Measurements from ENCODE around the gene C19orf25. TPM values are rescaled to one million over a fixed set of nuclear protein-coding genes. Genes with fewer than 3 reads are reported as not detected.

The C19orf25 gene
- total and polyA plus RNA-seq, 2 of the 13 experiments (the other 11 are each of a cell fraction or from before 2014, with no cell fraction given): 14.2 to 32.4 TPM

DNA sequence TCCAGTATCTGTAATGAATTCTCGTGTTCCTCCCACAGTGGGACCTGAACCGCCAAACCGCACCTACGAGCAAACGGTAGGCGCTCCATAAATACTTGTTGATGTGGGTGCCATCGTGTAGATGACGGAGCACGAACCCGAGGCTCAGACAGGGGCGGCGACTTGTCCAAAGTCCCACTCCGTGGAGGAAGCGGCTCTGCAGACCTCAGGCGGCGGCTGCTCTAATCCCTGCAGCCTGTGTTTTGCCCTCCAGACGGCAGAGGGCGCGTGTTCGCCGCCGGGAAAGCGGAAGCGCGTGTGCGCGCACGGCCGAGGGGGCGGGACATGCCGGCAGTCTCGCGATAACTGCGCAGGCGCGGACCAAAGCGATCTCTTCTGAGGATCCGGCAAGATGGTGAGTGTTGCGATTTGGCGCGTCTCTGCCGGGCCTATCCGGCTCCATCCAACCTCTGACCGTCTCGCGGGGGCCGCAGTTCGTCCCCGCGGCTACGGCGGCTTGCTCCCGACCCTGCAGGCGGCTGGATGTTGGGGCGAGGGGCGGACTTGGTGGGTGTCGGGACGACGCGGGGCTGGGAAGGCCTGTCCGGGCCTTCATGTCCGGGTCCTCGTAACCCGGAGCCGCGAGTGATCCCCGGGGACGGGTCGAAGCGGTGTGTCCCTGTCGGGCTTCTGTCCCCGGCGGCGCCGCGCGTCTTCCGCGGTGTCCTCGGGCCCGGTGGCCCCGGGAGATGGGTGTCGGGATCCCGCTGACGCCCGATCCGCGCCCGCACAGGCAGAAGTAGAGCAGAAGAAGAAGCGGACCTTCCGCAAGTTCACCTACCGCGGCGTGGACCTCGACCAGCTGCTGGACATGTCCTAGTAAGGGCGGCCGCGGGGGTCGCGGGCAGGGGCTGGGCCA, 40.7 kb downstream of the C19orf25 start, which contains the start of gene RPS15 (continued):
- TF ChIP-seq, protein P1, sequence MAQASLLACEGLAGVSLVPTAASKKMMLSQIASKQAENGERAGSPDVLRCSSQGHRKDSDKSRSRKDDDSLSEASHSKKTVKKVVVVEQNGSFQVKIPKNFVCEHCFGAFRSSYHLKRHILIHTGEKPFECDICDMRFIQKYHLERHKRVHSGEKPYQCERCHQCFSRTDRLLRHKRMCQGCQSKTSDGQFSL (CRISPR knock-in tag; IDR thresholded peaks at IDR 0.05): peak; percentile 73; the same call in 1 of the 2 replicates
- TF ChIP-seq MYNN (CRISPR knock-in tag; IDR thresholded peaks at IDR 0.05; ENCODE audit: low read depth) (no peak; the same call in 1 of the 2 replicates), SAP130 (CRISPR knock-in tag; IDR thresholded peaks at IDR 0.05; ENCODE audit: low read depth) (peak; percentile 98), ZBTB21 (CRISPR knock-in tag; IDR thresholded peaks at IDR 0.05) (0 out of 2 replicates have a peak, but pooled peaks have one; percentile 23), ZNF329 (CRISPR knock-in tag; IDR thresholded peaks at IDR 0.05; ENCODE audit: low read depth) (no peak), GMEB2 (CRISPR knock-in tag; IDR thresholded peaks at IDR 0.05; ENCODE audit: low read depth) (peak; percentile 92), NFIB (CRISPR knock-in tag; IDR thresholded peaks at IDR 0.05; ENCODE audit: borderline replicate concordance) (no peak), BRCA1 (CRISPR knock-in tag; IDR thresholded peaks at IDR 0.05) (peak; percentile 94), ZNF850 (CRISPR knock-in tag; conservative IDR thresholded peaks at IDR 0.05) (peak; percentile 80; the same call in 1 of the 2 replicates), ZFP91 (CRISPR knock-in tag; IDR thresholded peaks at IDR 0.05; ENCODE audit: borderline replicate concordance) (peak; percentile 97), CREM (IDR thresholded peaks at IDR 0.05) (peak; percentile 58; the same call in 1 of the 2 replicates), CREM (CRISPR knock-in tag; IDR thresholded peaks at IDR 0.05) (no peak), HMG20A (CRISPR knock-in tag; IDR thresholded peaks at IDR 0.05; ENCODE audit: borderline replicate concordance) (peak; percentile 43), ZNF234 (CRISPR knock-in tag; conservative IDR thresholded peaks at IDR 0.05) (no peak; the same call in 1 of the 2 replicates), ETS1 (CRISPR knock-in tag; IDR thresholded peaks at IDR 0.05) (0 out of 2 replicates have a peak, but pooled peaks have one; percentile 59)
- TF ChIP-seq, protein P2, sequence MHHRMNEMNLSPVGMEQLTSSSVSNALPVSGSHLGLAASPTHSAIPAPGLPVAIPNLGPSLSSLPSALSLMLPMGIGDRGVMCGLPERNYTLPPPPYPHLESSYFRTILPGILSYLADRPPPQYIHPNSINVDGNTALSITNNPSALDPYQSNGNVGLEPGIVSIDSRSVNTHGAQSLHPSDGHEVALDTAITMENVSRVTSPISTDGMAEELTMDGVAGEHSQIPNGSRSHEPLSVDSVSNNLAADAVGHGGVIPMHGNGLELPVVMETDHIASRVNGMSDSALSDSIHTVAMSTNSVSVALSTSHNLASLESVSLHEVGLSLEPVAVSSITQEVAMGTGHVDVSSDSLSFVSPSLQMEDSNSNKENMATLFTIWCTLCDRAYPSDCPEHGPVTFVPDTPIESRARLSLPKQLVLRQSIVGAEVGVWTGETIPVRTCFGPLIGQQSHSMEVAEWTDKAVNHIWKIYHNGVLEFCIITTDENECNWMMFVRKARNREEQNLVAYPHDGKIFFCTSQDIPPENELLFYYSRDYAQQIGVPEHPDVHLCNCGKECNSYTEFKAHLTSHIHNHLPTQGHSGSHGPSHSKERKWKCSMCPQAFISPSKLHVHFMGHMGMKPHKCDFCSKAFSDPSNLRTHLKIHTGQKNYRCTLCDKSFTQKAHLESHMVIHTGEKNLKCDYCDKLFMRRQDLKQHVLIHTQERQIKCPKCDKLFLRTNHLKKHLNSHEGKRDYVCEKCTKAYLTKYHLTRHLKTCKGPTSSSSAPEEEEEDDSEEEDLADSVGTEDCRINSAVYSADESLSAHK (CRISPR knock-in tag; IDR thresholded peaks at IDR 0.05; ENCODE audit: borderline replicate concordance): no peak; the same call in 1 of the 2 replicates
- TF ChIP-seq, protein P3, sequence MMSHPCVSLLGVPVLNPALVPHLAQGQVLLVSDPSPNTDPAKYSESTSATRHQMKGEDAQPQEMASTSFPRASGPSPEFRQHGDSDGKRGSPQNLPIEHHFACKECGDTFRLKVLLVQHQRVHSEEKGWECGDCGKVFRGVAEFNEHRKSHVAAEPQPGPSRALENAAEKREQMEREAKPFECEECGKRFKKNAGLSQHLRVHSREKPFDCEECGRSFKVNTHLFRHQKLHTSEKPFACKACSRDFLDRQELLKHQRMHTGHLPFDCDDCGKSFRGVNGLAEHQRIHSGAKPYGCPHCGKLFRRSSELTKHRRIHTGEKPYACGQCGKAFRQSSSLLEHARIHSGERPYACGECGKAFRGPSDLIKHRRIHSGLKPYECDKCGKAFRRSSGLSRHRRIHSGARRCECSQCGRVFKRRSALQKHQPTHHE (CRISPR knock-in tag; IDR thresholded peaks at IDR 0.05; ENCODE audit: borderline replicate concordance): peak; percentile 98
